GM12872 (cell line): Measurements from ENCODE around the gene HOXA11.

ENCODE experiments used
- CTCF ChIP-seq: IDR thresholded peaks from 3 replicates; pipeline ENCODE4 v1.5.1; 2011; ENCODE audit warnings: low read depth, mild to moderate bottlenecking, low read length, moderate library complexity; ENCODE audit not compliant: insufficient read depth

HOXA11 gene

GRCh38 chr7:27132214-27132613 is 52.8 kb downstream of the HOXA11 start:
- TF ChIP-seq CTCF: no peak

- TF ChIP-seq CTCF: no peak
Measured at GRCh38 chr7:27131390-27131819, 53.6 kb downstream of the HOXA11 start.
